Measurements from ENCODE around the gene MEGF11.

MEGF11 gene

GRCh38 chr15:66102563-66103292 is 150.8 kb downstream of the MEGF11 start:
- Histone ChIP-seq H3K27ac (no peak overlapping the region), H3K4me3 (no peak overlapping the region)

DNA sequence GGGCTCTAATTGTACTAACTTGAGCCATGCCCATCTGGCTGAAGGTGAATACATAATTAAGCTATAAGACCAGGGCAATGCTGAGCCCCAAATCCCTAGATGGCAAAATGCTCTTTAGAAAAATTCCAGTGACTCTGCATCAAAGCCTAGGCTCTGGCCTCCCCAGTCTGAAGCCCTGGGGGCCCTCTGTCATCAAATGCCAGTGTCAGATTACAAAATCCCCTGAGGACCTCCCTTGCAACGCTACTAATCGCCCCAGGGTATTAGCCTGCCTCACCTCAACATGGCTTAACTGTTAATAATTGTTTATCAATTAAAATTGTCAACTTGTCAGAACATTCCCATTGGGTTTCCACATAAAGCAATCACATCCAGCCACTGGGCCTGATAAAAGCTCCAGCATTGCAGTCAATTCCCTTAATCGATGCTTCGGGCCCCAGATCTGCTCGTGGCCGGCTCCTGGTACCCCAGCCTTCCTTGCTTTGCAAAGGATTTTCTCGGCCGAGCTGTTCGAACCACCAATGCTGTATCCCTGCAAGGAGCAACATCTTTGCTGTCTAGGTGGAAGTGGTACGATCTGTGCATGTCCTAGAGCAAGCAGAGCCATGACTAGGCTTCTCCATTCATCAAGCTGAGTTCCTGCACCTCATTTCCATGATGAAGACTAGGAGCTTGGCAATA is 151.7 kb downstream of the MEGF11 start:
- Histone ChIP-seq H3K27ac (no peak overlapping the region), H3K4me3 (no peak overlapping the region)

- Histone ChIP-seq H3K4me3 (no peak overlapping the region), H3K27ac (no peak overlapping the region)
These were observed 152.8 kb downstream of the MEGF11 start for GRCh38 chr15:66100761-66101160.

DNA sequence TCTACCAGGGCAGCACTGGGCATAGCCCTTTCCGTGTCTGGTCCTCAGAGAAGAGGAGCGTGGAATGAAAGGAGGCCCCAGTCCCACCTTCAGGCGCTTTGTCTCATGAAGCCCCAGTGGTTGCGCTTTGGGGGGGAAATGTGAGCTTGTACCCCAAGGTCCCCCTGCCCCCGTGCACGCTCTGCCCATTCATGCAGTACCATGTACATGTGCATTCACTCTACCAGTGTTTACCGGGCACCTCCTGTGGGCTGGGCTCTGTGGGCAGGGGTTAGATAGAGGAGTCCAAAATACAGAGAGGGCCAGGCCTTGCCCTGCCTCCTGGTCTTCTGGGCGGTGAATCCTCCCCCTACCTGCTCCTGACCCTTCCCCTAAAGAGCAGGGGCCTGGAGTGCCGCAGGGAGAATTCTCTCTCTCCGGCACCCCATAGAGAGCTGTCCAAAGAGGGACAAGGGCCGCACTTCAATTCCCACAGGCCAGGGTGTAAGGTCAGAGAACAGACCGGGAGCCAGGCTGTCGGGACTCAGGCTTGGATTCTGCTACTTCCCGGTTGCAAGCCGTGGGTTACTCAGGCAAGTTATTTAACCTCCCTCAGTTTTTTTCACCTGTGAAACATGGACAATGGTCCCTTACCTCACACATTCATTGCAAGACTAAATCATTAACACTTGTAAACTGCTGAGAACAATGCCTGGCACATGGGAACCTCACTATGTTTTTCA is 153.4 kb downstream of the MEGF11 start:
- H3K4me3 ChIP-seq, result no peak overlapping the region

GRCh38 chr15:66098022-66098363 is 155.6 kb downstream of the MEGF11 start:
- Histone ChIP-seq H3K27ac (no peak overlapping the region), H3K4me3 (no peak overlapping the region)

More for the DNA sequence above, 153.4 kb downstream of the MEGF11 start:
- no peak overlapping the region for H3K27ac ChIP-seq

DNA sequence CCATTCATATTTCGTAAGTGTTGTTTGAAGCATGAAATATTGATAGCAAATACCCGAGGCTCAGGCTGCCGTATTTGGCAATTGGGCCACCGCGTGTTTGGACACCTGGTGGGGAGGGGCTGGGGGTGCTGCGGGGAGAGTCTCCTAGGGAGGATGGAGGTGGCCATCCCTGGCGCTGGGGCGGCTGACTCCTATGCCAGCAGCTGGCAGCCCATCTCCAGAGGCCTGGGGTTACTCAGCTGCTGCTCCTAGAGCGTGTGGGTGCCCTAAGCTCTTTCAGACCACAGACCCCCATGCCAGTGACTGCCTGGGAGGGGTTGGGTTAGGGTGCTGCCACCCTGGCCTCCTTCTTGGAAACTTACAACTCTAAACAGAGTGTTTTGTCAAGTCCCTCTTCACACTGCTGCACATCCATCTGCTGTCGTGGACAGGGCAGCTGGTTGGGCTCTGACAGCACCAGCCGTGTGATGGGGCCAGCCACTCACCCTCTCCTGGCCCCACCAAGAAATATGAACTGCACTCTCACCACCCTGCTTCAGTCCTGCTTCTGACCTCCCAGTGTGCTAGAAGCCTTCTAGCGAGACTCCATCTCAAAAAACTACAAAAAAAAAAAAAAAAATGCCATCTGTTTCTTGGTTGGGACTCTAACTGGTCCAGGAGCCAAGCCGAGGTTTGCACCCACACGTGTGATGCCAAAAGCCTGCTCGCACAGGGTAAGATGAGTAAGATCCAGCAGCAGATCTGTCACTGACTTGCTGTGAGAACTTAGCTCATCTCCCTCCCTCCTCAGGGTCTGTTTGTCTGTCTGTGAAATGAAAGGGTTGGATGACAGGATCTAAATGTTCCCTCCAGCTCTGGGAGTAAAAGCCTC is 156.2 kb downstream of the MEGF11 start:
- no peak overlapping the region for H3K27ac ChIP-seq
- no peak overlapping the region for H3K4me3 ChIP-seq

- no peak overlapping the region for H3K27ac ChIP-seq
- no peak overlapping the region for H3K4me3 ChIP-seq
These were observed 156.9 kb downstream of the MEGF11 start for GRCh38 chr15:66096688-66097058.

- H3K4me3 ChIP-seq, result no peak overlapping the region
- H3K27ac ChIP-seq, result no peak overlapping the region
These were observed 157.5 kb downstream of the MEGF11 start for GRCh38 chr15:66095871-66096687.

DNA sequence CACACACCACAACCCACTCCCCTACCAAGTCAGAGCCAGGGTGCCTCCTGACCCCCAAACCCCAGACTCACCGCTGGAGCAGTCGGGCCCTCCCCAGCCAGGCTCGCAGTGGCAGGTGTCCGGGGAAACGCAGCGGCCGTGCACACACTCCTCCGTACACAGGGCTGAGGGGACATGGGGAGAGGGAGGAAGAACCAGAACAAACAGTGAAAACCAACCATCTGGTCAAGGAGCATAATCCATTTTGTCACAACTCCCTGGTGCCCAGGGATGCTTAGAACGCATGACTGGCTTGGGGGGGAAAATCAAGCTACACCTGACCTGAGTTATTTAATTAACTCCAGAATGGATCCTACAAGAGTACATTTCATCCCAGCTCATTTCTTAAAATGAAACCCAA is 159.2 kb downstream of the MEGF11 start:
- Histone ChIP-seq H3K4me3 (no peak overlapping the region), H3K27ac (no peak overlapping the region)

DNA sequence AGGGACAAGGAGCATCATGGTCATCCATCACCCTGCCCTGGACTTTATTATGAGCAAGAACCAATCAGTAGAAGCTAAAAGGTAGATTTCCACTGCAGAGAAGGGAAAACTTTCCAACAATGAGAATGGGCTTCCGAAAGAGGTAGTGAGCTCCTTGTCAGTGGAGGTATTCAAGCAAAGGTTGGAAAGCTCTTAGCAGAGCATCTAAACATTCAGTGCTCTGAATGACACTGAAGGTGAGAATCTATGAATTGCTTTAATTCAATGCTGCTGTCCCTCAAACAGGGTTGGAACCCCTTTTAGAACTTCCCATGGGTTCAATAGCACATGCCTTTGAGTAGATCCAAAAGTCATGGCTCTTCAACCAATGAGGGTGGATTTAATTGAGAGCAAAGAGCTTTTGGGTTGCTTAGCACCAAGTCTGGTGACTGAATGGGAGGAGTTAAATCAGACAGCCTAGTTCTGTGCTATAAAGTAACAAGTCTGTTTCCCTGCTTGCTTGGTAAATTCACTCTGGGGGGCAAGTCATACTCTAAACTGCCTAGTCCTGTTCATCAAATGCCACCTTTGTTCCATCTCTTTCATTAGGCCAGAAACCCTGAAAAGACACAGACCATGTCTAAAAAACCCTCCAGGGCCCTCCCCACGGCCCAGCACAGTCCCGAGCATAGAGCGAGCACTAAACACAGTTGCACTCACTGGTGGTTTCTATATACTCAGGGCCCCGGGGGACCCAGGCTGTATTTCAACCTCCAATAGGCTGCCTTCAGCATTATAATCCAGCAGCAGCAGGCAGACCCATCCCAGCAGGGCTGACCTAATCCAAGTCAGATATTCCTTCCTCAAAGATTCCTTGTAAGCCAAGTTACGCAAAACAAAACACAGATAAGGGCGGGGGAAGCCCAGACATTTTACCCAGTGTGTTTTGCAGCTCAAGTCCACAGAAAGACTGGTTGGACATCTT is 161.2 kb downstream of the MEGF11 start:
- no peak overlapping the region for H3K27ac ChIP-seq

DNA sequence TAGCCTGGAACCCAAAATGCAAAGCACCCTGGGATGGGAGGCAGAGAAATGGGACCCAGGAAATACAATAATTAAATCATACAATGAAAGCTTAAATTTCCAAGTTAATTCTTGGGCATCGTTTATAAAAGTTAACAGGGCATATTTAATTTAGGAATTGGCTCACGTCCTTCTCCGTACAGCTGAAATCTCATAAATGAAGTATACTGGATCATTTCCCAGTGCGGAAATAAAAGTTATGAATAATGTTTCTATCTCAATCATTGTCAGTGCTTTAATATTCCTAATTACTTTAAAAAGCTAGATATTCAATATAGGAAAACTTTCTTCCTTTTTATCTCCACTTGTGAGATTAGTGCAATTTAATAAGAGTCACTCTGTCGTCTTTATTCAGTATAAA is 164.0 kb downstream of the MEGF11 start:
- H3K27ac ChIP-seq, result no peak overlapping the region
- H3K4me3 ChIP-seq, result no peak overlapping the region

More for the DNA sequence above, 161.2 kb downstream of the MEGF11 start:
- H3K4me3 ChIP-seq, result no peak overlapping the region

DNA sequence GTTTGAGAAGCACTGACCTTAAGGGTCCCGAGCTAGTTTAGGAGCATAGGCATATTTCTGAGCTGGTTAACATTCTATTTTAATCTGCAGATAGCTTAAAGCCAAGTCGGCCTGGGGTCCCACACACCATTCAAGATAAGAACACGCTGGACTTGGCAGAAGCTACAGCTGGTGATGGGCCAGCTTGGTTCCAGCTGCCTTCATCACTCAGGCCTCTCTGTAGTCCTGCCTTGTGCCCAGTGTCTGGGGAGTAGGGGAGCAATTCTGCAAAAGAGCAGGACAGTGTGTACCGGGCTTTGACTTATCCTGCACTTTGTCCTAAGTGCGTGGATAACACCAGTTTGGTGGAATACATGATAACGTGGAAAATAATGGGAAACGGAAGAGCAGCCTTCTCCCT is 164.5 kb downstream of the MEGF11 start:
- Histone ChIP-seq H3K27ac (no peak overlapping the region), H3K4me3 (no peak overlapping the region)

GRCh38 chr15:66085128-66085527 is 168.4 kb downstream of the MEGF11 start:
- Histone ChIP-seq H3K27ac (no peak overlapping the region), H3K4me3 (no peak overlapping the region)

DNA sequence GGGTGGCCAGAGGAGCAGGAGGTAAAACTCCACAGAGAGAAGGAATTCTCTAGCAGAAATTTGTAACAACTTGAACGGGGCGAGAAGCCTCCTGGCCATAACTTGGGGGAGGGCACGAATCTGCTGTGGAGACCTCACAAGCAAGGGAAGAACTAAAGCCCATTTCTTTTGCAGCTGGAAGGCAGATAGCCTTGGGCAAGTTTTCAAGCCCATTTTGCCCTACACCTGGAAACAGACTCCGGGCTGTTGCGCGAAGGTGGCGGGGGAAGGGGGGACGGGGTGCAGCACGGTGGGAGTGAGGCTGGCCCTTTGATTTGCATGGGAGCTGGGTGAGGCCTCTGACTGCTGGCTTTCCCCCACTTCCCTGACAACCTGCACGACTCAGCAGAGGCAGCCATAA is 168.8 kb downstream of the MEGF11 start:
- H3K4me3 ChIP-seq, result no peak overlapping the region
- no peak overlapping the region for H3K27ac ChIP-seq

GRCh38 chr15:66080717-66081398 is 172.7 kb downstream of the MEGF11 start:
- H3K27ac ChIP-seq, result peak overlapping the region in 1 of 21 experiments; percentile 30
- H3K4me3 ChIP-seq, result no peak overlapping the region

- Histone ChIP-seq H3K27ac (no peak overlapping the region), H3K4me3 (no peak overlapping the region)
These were observed 174.6 kb downstream of the MEGF11 start for GRCh38 chr15:66078929-66079275.

DNA sequence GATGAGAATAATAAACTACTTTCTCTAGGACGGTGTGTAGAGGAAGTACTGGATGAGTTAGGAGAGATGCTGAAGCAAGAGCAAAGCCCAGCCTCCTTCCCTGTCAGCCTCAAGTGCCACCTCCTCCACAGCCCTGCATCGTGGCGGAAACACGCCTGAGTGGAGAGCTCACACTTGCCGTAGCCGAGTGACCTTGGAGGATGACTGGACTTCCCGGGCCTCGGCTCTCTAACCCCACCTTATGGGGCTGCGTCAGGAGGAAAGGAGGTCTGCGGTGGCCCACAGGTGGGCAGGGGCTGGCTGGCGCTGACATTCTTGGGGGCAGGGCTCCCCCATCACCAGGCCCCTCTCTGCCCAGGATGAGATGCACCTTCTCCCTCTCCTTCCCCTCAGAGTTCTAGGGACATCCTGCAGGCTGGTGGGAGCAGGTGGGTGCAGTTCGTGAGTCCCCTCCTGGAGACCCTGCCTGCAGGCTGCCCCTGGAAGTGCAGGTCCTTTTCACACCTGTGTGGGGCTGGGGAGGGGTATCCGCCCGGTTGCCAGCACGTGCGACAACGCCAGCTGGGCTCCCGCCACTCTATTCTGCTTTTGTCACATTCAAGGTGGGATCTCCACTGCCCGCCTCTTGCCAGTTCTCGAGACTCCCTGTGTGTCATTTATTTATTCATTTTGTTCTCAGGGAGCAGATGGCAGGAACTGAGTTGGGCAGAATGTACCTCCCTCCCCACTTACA is 175.2 kb downstream of the MEGF11 start:
- no peak overlapping the region for H3K27ac ChIP-seq
- H3K4me3 ChIP-seq, result no peak overlapping the region
